NT2/D1 (cell line): ENCODE data around the gene ARL6IP6.

ENCODE experiments used
- SUZ12 ChIP-seq: IDR thresholded peaks from 2 replicates; pipeline ENCODE4 v1.6.1; 2011; ENCODE audit not compliant: insufficient read length, insufficient read depth; ENCODE audit errors: extremely low read depth
- YY1 ChIP-seq: IDR thresholded peaks from 2 replicates; pipeline ENCODE4 v1.6.1; 2011; ENCODE audit not compliant: insufficient read length, insufficient read depth

DNA sequence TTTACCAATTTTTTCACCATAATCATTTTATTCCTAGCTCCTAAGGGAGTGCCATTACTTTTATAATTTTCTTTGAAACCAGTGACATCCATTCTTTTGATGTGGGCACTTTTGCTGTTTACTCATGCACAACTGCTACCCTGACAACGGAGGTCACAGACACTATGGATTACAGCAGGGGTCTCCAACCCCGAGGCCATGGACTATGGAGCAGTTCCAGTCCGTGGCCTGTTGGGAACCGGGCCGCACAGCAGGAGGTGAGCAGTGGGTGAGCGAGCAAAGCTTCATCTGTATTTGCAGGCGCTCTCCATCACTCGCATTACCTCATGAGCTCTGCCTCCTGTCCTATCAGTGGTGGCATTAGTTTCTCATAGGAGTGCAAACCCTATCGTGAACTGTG lies 35.8 kb upstream of the ARL6IP6 start:
- TF ChIP-seq YY1 = no peak
- no peak for TF ChIP-seq SUZ12
